ENCODE measurements around the gene DCANP1.

GRCh38 chr5:135437796-135438560, 9.2 kb downstream of the DCANP1 start:
- TF ChIP-seq, protein P1, sequence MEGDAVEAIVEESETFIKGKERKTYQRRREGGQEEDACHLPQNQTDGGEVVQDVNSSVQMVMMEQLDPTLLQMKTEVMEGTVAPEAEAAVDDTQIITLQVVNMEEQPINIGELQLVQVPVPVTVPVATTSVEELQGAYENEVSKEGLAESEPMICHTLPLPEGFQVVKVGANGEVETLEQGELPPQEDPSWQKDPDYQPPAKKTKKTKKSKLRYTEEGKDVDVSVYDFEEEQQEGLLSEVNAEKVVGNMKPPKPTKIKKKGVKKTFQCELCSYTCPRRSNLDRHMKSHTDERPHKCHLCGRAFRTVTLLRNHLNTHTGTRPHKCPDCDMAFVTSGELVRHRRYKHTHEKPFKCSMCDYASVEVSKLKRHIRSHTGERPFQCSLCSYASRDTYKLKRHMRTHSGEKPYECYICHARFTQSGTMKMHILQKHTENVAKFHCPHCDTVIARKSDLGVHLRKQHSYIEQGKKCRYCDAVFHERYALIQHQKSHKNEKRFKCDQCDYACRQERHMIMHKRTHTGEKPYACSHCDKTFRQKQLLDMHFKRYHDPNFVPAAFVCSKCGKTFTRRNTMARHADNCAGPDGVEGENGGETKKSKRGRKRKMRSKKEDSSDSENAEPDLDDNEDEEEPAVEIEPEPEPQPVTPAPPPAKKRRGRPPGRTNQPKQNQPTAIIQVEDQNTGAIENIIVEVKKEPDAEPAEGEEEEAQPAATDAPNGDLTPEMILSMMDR (IDR thresholded peaks at IDR 0.05 in 8 of 11, conservative IDR thresholded peaks at IDR 0.05 in 3 of 11) = no peak
- TF ChIP-seq POLR2A (IDR thresholded peaks at IDR 0.05) (no peak), POLR2AphosphoS5 (IDR thresholded peaks at IDR 0.05) (no peak)
